HG03457 (cell line): ENCODE measurements around the gene SNRPN.
"Not testable (repeated sequence)": the region's sequence is repeated elsewhere in the genome, so short reads cannot be mapped to it uniquely, and the experiment has no call there.

ENCODE experiments used
- ATAC-seq: cut with Tn5 transposase; IDR thresholded peaks from one replicate; pipeline ENCODE4 v1.9.1; 2021; ENCODE audit warnings: moderate number of reproducible peaks; ENCODE audit not compliant: unreplicated experiment

The SNRPN gene

GRCh38 chr15:24966364-24967103, 11.7 kb downstream of the SNRPN start:
- ATAC-seq: no peak

GRCh38 chr15:24971052-24971451, 16.3 kb downstream of the SNRPN start:
- no peak for ATAC-seq

- no peak for ATAC-seq
These were observed 17.0 kb downstream of the SNRPN start for GRCh38 chr15:24971772-24972171.

- not testable (repeated sequence) for ATAC-seq
These were observed 17.9 kb downstream of the SNRPN start for GRCh38 chr15:24972707-24973106.

GRCh38 chr15:24976932-24977331, 22.1 kb downstream of the SNRPN start:
- ATAC-seq: no peak

- no peak for ATAC-seq
These were observed 22.9 kb downstream of the SNRPN start for GRCh38 chr15:24977686-24978085.

GRCh38 chr15:24985224-24985623, 30.4 kb downstream of the SNRPN start:
- no peak for ATAC-seq

- no peak for ATAC-seq
These were observed 31.9 kb downstream of the SNRPN start for GRCh38 chr15:24986653-24987052.

GRCh38 chr15:25019434-25019833, 64.6 kb downstream of the SNRPN start:
- no peak for ATAC-seq

- no peak for ATAC-seq
These were observed 67.4 kb downstream of the SNRPN start for GRCh38 chr15:25022233-25022632.
